Activated CD8-positive, alpha-beta memory T cell treated with anti-CD3 and anti-CD28 coated beads, Interleukin-2, amount 10 ng/mL, durations not matched to agents 7 days and 5 days (primary cell): ENCODE measurements around the gene CCDC85A. TPM values are rescaled to one million over a fixed set of nuclear protein-coding genes. Genes with fewer than 3 reads are reported as not detected.

Experiments
- ATAC-seq: fragments of 150-1000 bp; cut with Tn5 transposase; one replicate; pipeline ENCODE4 v1.10.0; 2021; ENCODE audit warnings: moderate library complexity
- CTCF ChIA-PET: fragments of 350-600 bp; sonication (Branson Sonifier 250); formaldehyde crosslinking; loops from one replicate; lab custom pipeline; 2021; ENCODE audit warnings: antibody characterized with exemption; lab: Charles Lee
- DNase-seq: peaks from one replicate; pipeline ENCODE4 v3.0.0-alpha.2; 2020
- H3K27ac Mint-ChIP-seq: one replicate; pipeline ENCODE4 v1.8.0; 2021; ENCODE audit warnings: mild to moderate bottlenecking, mixed read lengths
- H3K27me3 Mint-ChIP-seq: one replicate; pipeline ENCODE4 v1.8.0; 2021; ENCODE audit warnings: mixed read lengths
- H3K36me3 Mint-ChIP-seq: one replicate; pipeline ENCODE4 v1.8.0; 2021; ENCODE audit warnings: mild to moderate bottlenecking, mixed read lengths
- H3K4me1 Mint-ChIP-seq: one replicate; pipeline ENCODE4 v1.8.0; 2021; ENCODE audit warnings: mixed read lengths
- H3K4me3 Mint-ChIP-seq: one replicate; pipeline ENCODE4 v1.8.0; 2021; ENCODE audit warnings: mild to moderate bottlenecking, moderate library complexity, mixed read lengths
- H3K9me3 Mint-ChIP-seq: one replicate; pipeline ENCODE4 v1.8.0; 2022; ENCODE audit warnings: low read depth, mixed read lengths
- total RNA-seq, 2 experiments: library from RNA; stranded (reverse); gene quantifications; one replicate each; pipeline ENCODE4 v1.2.3, GENCODE V29; 2021

The CCDC85A gene
- total RNA-seq, 2 experiments from 2014 or later: not detected

DNA sequence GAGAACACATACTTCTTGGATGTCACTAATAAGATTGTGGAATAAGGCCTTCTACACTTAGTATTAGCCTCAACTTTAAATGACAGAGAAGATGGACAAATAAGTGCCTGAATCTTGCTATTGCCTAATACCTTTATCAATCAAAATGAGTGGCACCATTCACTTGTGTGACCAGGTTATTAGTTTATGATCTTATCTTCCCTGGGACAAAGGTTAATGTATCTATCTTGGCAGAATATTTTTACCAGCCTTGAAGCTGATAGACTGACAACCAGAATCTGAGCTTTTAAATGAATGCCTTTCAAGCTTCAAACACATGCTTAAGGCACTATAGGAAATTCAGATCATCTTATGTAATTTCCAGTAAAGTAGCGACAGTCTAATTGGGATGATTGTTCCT lies 202.9 kb downstream of the CCDC85A start:
- CTCF ChIA-PET: no interaction called here
- no peak overlapping the region for H3K27ac Mint-ChIP-seq
- H3K27me3 Mint-ChIP-seq: no peaks in the 10 kb centered on the region
- H3K36me3 Mint-ChIP-seq: no peaks in the 10 kb centered on the region
- ATAC-seq (no peak), DNase-seq (no peak)
- H3K4me3 Mint-ChIP-seq: no peak overlapping the region
- no peaks in the 10 kb centered on the region for H3K4me1 Mint-ChIP-seq
- H3K9me3 Mint-ChIP-seq: no peaks in the 10 kb centered on the region

DNA sequence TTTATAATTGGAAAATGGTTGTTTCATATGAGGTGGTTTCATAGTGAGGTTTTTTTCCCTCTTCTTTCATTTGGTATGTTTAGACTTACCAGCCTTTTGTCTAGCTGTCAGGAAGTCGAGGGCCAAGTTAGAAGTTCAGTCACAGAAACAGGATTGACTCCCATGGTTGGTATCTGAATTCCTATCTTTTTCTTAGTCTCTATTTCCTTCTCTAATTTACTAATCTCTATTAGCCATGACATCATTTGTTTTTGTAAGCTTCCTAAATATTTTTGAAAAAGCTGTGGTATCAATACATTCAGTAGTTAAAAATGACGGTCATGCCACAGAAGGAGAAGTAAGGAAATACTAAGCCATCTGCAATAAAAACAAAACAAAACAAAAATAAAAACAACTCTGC lies 206.9 kb downstream of the CCDC85A start:
- Mint-ChIP-seq H3K9me3 (no peaks in the 10 kb centered on the region), H3K27ac (no peak overlapping the region), H3K4me3 (no peak overlapping the region), H3K27me3 (no peaks in the 10 kb centered on the region), H3K4me1 (no peaks in the 10 kb centered on the region), H3K36me3 (no peaks in the 10 kb centered on the region)
- CTCF ChIA-PET: no interaction called here
- DNase-seq (no peak), ATAC-seq (no peak)

GRCh38 chr2:56410140-56410539 lies 226.3 kb downstream of the CCDC85A start:
- Mint-ChIP-seq H3K9me3 (peaks cover 2% of the 10 kb centered on the region), H3K27ac (no peak overlapping the region)

GRCh38 chr2:56416500-56417176 lies 232.8 kb downstream of the CCDC85A start:
- CTCF ChIA-PET: no interaction called here
- H3K4me3 Mint-ChIP-seq: no peak overlapping the region

More at GRCh38 chr2:56410140-56410539, 226.3 kb downstream of the CCDC85A start:
- no peaks in the 10 kb centered on the region for H3K4me1 Mint-ChIP-seq
- no peaks in the 10 kb centered on the region for H3K36me3 Mint-ChIP-seq
- no peak for ATAC-seq
- no peak overlapping the region for H3K4me3 Mint-ChIP-seq
- CTCF ChIA-PET: no interaction called here
- no peaks in the 10 kb centered on the region for H3K27me3 Mint-ChIP-seq
- DNase-seq: no peak

More at GRCh38 chr2:56416500-56417176, 232.8 kb downstream of the CCDC85A start:
- Mint-ChIP-seq H3K36me3 (no peaks in the 10 kb centered on the region), H3K9me3 (peaks cover 10% of the 10 kb centered on the region), H3K4me1 (no peaks in the 10 kb centered on the region), H3K27ac (no peak overlapping the region), H3K27me3 (no peaks in the 10 kb centered on the region)
- no peak for ATAC-seq
- DNase-seq: no peak
